Spleen (tissue), 7 donors: ENCODE results near the gene MSI2.
"Not testable (repeated sequence)": the region's sequence is repeated elsewhere in the genome, so short reads cannot be mapped to it uniquely, and the experiment has no call there.

ENCODE experiments used
- POLR2A ChIP-seq, 3 donors: fragments of 450-650 bp; IDR thresholded peaks; one replicate each; pipeline ENCODE4 v1.5.1; 2017; ENCODE audit warnings: antibody characterized with exemption in 3 of 3, mild to moderate bottlenecking in 1 of 3
- POLR2AphosphoS5 ChIP-seq, 3 donors: sonication (generic); formaldehyde crosslinking; IDR thresholded peaks; one replicate each; pipeline ENCODE4 v1.5.1; 2017; ENCODE audit warnings: antibody characterized with exemption in 3 of 3
- TF ChIP-seq, protein P1 (sequence below), 11 experiments: fragments of 200-600 bp in 7 of 11; fragments of 450-650 bp in 4 of 11; sonication (generic) in 4 of 11; IDR thresholded peaks in 8 of 11; conservative IDR thresholded peaks in 3 of 11; 1 replicate in 7 of 11; 2 replicates in 4 of 11; pipeline versions ENCODE4 v1.4.0 to v1.8.0; 2016 to 2021; ENCODE audit warnings: antibody characterized with exemption in 11 of 11, inconsistent platforms in 4 of 11, mild to moderate bottlenecking in 1 of 11
- donor health status: DM: no; HTN: no; CAD: no; lungs with moderate emphysema.
- donor health status: DM: no; HTN: no; CAD: no.
- donor health status: DM: no; HTN: no; CAD: no.

DNA sequence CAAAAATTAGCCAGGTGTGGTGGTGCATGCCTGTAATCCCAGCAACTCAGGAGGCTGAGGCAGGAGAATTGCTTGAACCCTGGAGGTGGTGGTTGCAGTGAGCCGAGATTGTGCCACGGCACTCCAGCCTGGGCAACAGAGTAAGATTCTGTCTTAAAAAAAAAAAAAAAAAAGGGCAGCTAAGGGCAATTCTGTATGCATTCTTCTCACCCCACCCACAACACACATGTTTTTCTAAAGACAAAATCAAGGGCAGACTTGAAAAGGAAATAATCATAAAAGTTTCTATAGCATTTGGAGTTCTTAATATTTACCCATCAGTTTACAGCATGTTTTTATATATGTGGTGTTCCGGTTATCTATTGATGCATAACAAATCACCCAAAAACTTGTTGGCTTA, 242.9 kb downstream of the MSI2 start:
- TF ChIP-seq, protein P1, sequence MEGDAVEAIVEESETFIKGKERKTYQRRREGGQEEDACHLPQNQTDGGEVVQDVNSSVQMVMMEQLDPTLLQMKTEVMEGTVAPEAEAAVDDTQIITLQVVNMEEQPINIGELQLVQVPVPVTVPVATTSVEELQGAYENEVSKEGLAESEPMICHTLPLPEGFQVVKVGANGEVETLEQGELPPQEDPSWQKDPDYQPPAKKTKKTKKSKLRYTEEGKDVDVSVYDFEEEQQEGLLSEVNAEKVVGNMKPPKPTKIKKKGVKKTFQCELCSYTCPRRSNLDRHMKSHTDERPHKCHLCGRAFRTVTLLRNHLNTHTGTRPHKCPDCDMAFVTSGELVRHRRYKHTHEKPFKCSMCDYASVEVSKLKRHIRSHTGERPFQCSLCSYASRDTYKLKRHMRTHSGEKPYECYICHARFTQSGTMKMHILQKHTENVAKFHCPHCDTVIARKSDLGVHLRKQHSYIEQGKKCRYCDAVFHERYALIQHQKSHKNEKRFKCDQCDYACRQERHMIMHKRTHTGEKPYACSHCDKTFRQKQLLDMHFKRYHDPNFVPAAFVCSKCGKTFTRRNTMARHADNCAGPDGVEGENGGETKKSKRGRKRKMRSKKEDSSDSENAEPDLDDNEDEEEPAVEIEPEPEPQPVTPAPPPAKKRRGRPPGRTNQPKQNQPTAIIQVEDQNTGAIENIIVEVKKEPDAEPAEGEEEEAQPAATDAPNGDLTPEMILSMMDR (IDR thresholded peaks at IDR 0.05 in 8 of 11, conservative IDR thresholded peaks at IDR 0.05 in 3 of 11) = not testable (repeated sequence)
- not testable (repeated sequence) for TF ChIP-seq POLR2A, POLR2AphosphoS5 (IDR thresholded peaks at IDR 0.05)
